Central memory CD4-positive, alpha-beta T cell (primary cell): ENCODE data around the gene ITPR2.

Experiments
- DNase-seq: peaks from one replicate; pipeline ENCODE4 v3.0.0; 2022

ITPR2 gene

DNA sequence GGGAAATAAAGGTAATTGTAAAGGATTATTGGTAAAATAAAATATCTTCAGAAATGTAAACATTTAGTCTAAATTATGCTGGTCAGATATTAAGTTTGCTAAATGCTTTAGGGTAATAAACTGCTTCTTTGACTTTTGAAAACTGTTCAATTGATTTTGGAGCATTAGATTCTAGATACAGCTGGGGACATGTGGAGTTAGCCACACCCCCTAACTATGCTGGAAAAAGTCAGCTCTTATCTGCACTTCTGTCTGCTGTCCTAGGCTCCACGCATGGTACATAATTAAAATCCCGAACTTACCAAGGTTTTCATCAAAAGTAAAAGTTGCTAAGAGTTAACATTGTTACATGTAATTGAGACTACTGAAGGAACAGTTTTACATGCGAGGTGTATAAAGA, 78.8 kb downstream of the ITPR2 start:
- no peak for DNase-seq

DNA sequence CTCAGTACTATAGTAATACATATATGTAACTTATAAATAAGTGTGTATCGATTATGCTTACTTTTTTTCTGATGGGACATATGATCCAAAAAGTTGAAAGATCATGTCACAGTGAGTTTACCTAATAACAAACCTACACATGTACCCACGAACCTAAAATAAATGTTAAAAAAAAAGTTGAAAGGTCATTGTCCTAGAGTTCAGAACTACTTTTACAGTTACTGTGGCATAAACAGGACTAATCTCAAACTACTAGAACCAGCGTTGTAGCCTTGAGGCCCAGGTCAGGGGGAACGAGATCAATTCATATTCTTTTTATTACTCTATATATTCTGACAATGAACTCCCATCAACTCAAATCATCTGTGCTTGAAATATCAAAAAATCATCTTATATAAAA, 81.8 kb downstream of the ITPR2 start:
- no peak for DNase-seq

DNA sequence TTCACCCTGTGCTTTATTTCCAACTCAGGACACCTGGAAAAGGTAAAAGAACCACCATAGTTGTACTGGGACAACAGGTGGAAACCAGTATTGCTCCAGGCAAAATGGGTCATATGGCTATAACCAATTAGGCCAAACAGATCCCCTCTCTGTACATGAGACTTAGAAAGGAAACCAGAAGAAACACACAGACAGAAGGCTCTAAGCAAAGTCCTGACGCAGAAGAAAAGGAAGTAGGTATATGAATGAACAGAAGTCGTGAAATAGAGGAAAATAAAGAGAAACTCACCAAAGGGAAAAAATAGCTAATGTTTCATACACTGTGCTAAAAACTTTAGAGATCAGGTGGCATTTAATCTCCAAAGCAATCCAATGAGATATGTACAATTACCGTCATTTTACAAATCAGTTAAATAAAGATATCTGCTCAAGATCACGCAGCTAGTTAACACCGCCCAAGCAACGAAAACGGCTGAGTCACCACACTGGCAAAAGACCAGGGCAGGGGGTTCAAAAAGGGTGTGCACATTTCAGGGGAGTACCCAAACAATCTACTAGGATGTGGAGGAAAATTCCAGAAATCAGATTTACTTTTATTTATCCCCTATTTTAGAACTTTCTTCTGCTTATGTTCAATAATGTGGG, 82.3 kb downstream of the ITPR2 start:
- DNase-seq: no peak

DNA sequence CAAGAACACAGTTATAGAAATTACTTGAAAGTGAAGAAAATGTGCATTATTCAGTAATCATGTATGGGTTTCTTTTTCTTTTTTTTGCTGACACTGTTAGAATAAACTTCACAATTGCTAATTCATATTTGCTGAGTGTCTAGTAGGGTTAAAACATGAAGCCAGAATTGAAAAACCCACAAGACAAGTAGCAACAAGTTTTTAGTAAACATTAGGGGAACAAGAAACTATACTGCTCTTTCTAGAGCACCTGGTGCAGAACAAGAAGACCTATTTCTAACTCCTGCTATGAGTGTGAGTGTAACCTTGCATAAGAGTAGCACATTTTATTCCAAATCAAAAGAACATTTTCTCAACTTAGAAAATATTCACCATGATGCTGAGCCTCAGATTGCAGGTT, 83.2 kb downstream of the ITPR2 start:
- no peak for DNase-seq

- no peak for DNase-seq
Measured at GRCh38 chr12:26748741-26749431, 84.1 kb downstream of the ITPR2 start.

GRCh38 chr12:26748412-26748740, 84.6 kb downstream of the ITPR2 start:
- DNase-seq: no peak

DNA sequence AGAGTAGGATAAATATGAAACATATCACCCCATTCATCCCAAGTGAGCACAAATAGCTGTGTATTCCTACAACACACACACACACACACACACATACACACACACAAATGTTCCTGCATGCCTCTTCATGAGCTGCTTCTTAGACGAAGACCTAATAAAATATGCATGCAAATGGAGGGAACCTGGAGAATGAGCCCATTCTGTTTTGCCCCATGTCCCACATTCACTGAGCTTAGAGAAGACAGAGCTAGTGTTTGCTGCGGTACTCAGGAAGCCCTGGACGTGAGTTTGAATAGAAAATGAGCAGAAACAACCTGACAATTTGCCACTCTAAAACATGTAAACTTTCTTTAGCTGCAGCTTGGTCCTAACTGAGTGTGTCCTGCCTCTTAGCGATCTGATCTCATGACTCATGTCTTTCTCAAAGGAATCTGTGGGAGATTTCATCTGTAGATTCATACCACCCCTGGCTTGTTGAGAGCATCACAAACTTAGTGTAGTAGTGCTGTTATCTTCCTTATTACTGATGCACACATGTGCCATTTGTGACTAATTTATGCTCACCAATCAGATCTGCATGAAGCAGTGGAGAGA, 86.8 kb downstream of the ITPR2 start:
- no peak for DNase-seq

DNA sequence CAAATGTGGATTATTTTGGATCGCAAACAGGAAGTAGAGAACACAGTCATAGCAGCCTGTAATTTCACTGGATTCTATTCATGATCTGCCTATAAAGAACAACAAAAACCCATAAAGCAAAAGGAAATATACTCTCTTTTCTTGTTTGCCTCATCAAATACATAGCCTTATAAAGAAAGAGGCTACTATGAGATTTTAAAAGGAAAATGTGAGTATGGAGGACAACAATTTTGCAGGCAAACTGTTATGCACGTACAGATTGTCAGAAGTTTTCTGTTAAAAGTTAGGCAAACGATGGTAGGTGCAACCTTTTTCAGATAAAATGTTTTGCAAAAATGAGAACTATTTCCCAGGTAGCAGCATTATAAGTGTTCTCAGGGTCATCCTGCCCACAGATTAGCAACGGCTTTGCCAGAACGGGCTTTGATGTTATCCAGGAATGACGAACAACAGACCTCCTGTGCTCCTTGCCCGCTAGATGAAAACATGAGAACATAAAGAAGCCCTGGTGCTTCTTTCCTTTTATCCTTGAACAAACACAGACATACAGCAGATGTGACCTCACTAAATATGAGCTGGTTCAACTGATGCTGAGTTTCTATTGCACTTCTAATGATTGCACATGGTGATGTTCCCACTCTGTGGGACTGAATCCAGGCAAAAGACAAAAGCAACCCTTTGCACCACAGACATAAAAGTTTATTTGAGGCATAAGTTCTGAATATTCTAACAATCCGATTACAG, 88.1 kb downstream of the ITPR2 start:
- no peak for DNase-seq

- no peak for DNase-seq
Measured at GRCh38 chr12:26744042-26744626, 88.9 kb downstream of the ITPR2 start.

- no peak for DNase-seq
Measured at GRCh38 chr12:26741584-26742227, 91.3 kb downstream of the ITPR2 start.

GRCh38 chr12:26740991-26741390, 92.0 kb downstream of the ITPR2 start:
- DNase-seq: no peak

GRCh38 chr12:26740348-26740747, 92.6 kb downstream of the ITPR2 start:
- DNase-seq: no peak

GRCh38 chr12:26737487-26738030, 95.4 kb downstream of the ITPR2 start:
- no peak for DNase-seq

DNA sequence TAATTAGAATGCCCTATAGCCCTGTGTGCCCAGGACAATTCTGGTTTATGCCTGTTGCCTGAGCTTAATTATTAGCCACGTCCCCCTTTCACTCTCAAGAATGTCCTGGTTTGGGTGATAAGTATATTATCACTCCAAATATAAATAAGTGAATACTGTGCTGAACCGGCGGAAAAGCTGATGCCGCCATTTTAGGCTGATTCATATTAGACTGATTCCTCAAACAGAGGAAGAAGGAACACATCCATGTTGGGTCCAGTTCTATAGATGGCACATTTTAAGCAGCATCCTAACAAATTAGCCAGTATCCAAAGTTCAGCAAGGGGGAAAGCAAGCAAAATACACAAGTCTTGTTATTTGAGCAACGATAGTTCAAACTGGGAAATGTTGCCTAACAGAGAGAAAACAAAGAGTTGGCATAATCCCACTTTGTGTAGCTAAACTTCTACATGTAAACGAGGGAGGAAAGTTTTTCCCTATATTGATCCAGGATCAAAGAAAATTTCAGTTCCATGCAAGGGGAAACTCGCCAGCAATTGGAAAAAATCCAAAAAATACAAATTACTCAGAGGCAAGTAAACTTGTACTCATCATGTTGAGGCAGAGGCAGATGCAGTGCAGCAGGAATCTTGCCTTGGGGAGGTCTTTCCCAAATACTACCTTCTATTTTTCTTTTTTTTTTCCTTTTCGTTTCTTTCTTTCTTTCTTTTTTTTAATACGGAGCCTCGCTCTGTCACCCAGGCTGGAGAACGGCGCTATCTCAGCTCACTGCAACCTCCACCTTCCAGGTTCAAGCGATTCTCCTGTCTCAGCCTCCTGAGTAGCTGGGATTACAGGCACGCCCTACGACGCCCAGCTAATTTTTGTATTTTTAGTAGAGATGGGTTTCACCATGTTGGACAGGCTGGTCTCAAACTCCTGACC, 96.2 kb downstream of the ITPR2 start:
- no peak for DNase-seq

GRCh38 chr12:26735249-26735639, 97.8 kb downstream of the ITPR2 start:
- no peak for DNase-seq

GRCh38 chr12:26734510-26735248, 98.3 kb downstream of the ITPR2 start:
- no peak for DNase-seq

DNA sequence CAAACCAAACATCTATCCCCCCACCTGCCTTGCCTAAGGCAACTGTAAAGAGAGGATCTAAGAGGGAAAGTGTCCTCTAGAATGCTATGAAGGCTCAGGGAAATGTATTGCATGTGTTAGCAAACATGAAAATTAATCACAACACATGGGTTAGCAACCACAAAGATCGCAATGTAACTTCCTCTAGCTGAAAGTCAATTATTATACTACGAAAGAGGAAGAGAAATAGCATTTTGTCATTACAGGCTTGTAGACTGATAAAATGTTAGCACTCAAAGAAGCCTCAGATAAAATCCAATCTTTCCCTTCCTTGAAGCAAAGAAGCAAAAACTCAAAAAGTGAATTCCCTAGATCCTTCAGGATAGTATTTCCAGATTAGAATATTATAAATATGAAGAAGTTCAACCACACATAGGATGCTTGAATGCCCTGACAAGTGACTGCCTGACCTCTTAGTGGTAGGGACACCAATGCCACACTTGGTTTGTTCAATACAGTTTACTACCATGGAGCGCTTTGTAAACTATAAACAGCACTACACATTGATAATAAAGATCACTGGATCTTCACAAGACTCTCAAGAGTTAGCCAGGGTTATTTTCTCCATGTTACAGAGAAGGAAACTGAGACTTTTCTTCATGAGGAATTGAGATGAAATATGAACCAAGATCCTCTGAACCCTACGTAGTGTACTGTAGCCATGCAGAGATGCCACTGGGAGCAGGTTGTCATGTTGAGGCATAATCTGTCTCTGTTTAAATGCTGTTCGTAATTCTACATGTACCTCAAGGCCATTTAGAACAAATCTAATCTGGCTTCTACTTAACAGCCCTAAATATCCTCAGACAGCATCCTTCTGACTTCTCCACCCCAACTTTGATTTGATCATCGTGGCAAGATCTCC, 100.7 kb downstream of the ITPR2 start:
- DNase-seq: no peak

DNA sequence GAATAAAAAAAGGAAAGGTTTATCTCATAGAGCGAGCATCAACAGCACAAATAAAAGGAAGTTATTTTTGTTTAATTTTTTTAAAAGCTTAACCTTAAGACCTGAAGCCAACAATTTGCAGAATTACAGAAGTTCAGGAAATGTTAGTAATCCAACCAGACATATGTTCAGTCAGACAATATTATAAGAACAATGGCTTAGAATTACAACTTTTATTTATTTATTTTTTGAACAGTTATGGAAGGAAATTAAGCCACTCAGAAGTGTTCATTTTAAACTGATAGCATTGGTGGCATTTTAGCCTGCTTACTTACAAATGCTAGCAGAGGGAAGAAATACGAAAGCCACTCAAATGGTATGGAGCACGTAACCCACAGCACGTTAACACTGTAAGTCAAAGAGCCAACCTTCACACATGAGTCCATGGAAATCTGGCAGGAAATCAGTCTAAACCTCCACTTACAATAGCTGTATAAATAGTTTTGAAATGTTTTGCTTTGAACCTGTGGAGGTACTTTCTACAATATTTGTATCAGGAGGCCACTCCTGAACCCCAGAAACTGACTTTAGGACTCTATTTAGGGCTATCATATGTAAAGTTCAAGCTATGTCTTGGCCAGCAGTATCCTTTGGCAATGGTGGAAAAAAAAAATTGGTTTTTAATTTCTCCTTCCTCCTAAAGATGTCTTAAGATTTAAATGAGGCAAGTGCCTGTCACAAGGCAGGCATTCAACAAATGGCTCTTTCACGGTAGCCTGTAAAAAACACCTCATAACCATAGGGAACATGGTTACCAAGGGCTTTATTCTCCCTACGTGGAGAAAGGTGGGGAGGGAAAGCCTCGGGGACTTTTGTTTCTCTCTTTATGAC, 102.3 kb downstream of the ITPR2 start:
- DNase-seq: no peak
